A673 (cell line): ENCODE data around the gene C6orf52. TPM values are rescaled to one million over a fixed set of nuclear protein-coding genes. Genes with fewer than 3 reads are reported as not detected.

Source experiments
- BruUV-seq: library from RNA; stranded (reverse); fragments of 400-500 nt; replicated peaks from 2 replicates; lab custom pipeline; 2021; lab: Mats Ljungman, UMichigan
- CTCF ChIA-PET: fragments of 300-600 bp; sonication (Branson Sonifier 250); formaldehyde crosslinking; loops from one replicate; lab custom pipeline; 2022; ENCODE audit warnings: antibody characterized with exemption; lab: Charles Lee
- POLR2A ChIA-PET: fragments of 300-600 bp; sonication (Branson Sonifier 250); formaldehyde crosslinking; loops from one replicate; lab custom pipeline; 2022; ENCODE audit warnings: antibody characterized with exemption; ENCODE audit not compliant: low non-redundant PET; lab: Charles Lee
- DNase-seq: peaks from one replicate; pipeline ENCODE4 v3.0.0-alpha.2; 2015; ENCODE audit warnings: low spot score
- H3K27ac ChIP-seq: fragments of 200-600 bp; sonication (generic); 2 replicates; pipeline ENCODE4 v1.5.1; 2016; ENCODE audit warnings: mixed run types, low read depth, mild to moderate bottlenecking, mixed read lengths, antibody characterized with exemption, low read length; ENCODE audit not compliant: poor library complexity, severe bottlenecking
- H3K27me3 ChIP-seq: fragments of 200-600 bp; sonication (generic); replicated peaks from 2 replicates; pipeline ENCODE4 v1.6.1; 2017; ENCODE audit warnings: mixed run types, low read depth, mild to moderate bottlenecking, mixed read lengths, antibody characterized with exemption, low read length; ENCODE audit not compliant: insufficient read depth, poor library complexity
- H3K36me3 ChIP-seq: fragments of 200-600 bp; sonication (generic); 2 replicates; pipeline ENCODE4 v1.6.1; 2016; ENCODE audit warnings: mixed run types, mild to moderate bottlenecking, mixed read lengths, antibody characterized with exemption, low read length; ENCODE audit not compliant: insufficient read depth, poor library complexity, severe bottlenecking
- H3K4me1 ChIP-seq: fragments of 200-600 bp; sonication (generic); 2 replicates; pipeline ENCODE4 v1.6.1; 2017; ENCODE audit warnings: mixed run types, mild to moderate bottlenecking, mixed read lengths, antibody characterized with exemption, low read length; ENCODE audit not compliant: insufficient read depth, poor library complexity, severe bottlenecking
- H3K4me3 ChIP-seq: fragments of 200-600 bp; sonication (generic); 2 replicates; pipeline ENCODE4 v1.5.1; 2016; ENCODE audit warnings: low read depth, mixed run types, mild to moderate bottlenecking, mixed read lengths, low read length; ENCODE audit not compliant: poor library complexity, severe bottlenecking
- H3K9me3 ChIP-seq: fragments of 200-600 bp; sonication (generic); 2 replicates; pipeline ENCODE4 v1.6.1; 2016; ENCODE audit warnings: mixed run types, low read depth, mild to moderate bottlenecking, mixed read lengths, antibody characterized with exemption, low read length; ENCODE audit not compliant: poor library complexity, severe bottlenecking
- CTCF ChIP-seq: fragments of 300-800, 200-600 bp; sonication (generic); conservative IDR thresholded peaks from 2 replicates; pipeline ENCODE4 v1.5.1; 2017; ENCODE audit warnings: low read depth, mild to moderate bottlenecking, antibody characterized with exemption, low read length, moderate library complexity, mixed read lengths
- EZH2 ChIP-seq: fragments of 200-600 bp; sonication (generic); IDR thresholded peaks from 2 replicates; pipeline ENCODE4 v1.6.1; 2017; ENCODE audit warnings: borderline replicate concordance, low read depth, mild to moderate bottlenecking, mixed read lengths, antibody characterized with exemption, low read length; ENCODE audit not compliant: poor library complexity, severe bottlenecking
- intact Hi-C: fragments of 100-400 bp; cut with micrococcal nuclease; formaldehyde crosslinking; loops from one replicate; pipeline ENCODE4 v1.10.0; 2022; ENCODE audit not compliant: unreplicated experiment
- total RNA-seq: library from RNA; stranded (reverse); gene quantifications from 2 replicates; pipeline ENCODE4 v1.2.3, GENCODE V29; 2021

The C6orf52 gene
- total RNA-seq, 1 experiment from 2014 or later: 0.69 TPM

GRCh38 chr6:10740061-10740460 is 45.6 kb upstream of the C6orf52 start:
- Histone ChIP-seq H3K4me3 (no peak overlapping the region), H3K36me3 (no peaks in the 10 kb centered on the region), H3K27me3 (no peaks in the 10 kb centered on the region), H3K4me1 (no peaks in the 10 kb centered on the region), H3K9me3 (no peaks in the 10 kb centered on the region), H3K27ac (no peak overlapping the region)
- ChIA-PET POLR2A (interaction anchor here (0.7 kb wide), 1 partner anchor 252 kb away, joined by 18 read pairs; no protein-coding TSS in a partner anchor), CTCF (no interaction called here)
- TF ChIP-seq EZH2 (no peak), CTCF (no peak)
- no peak for DNase-seq
- no TSS peak for BruUV-seq
- intact Hi-C loops: no loop called here

GRCh38 chr6:10736731-10737130 is 42.3 kb upstream of the C6orf52 start:
- H3K4me3 ChIP-seq: no peak overlapping the region
- no peak for TF ChIP-seq CTCF
- TF ChIP-seq EZH2: no peak
- ChIA-PET POLR2A (no interaction called here), CTCF (no interaction called here)
- no peaks in the 10 kb centered on the region for H3K36me3 ChIP-seq
- H3K4me1 ChIP-seq: no peaks in the 10 kb centered on the region
- intact Hi-C loops: no loop called here
- BruUV-seq: no TSS peak
- H3K27ac ChIP-seq: no peak overlapping the region
- no peaks in the 10 kb centered on the region for H3K9me3 ChIP-seq
- H3K27me3 ChIP-seq: no peaks in the 10 kb centered on the region
- DNase-seq: no peak

GRCh38 chr6:10733863-10734262 is 39.4 kb upstream of the C6orf52 start:
- BruUV-seq: no TSS peak

More at GRCh38 chr6:10733863-10734262, 39.4 kb upstream of the C6orf52 start:
- H3K4me3 ChIP-seq: no peak overlapping the region
- no peaks in the 10 kb centered on the region for H3K4me1 ChIP-seq
- no peaks in the 10 kb centered on the region for H3K9me3 ChIP-seq
- POLR2A ChIA-PET: no interaction called here
- intact Hi-C loops: no loop called here
- CTCF ChIA-PET: no interaction called here
- DNase-seq: no peak
- no peaks in the 10 kb centered on the region for H3K27me3 ChIP-seq
- H3K27ac ChIP-seq: no peak overlapping the region
- no peak for TF ChIP-seq CTCF
- no peak for TF ChIP-seq EZH2
- H3K36me3 ChIP-seq: peaks cover 6% of the 10 kb centered on the region
